K562 (cell line): ENCODE results near the gene RBFOX2. TPM values are rescaled to one million over a fixed set of nuclear protein-coding genes. Genes with fewer than 3 reads are reported as not detected.

Source experiments
- ATAC-seq: fragments of 200-7000 bp; cut with Tn5 transposase; 3 replicates; pipeline ENCODE4 v1.9.1; 2020; ENCODE audit warnings: moderate library complexity
- BruUV-seq: library from RNA; stranded (reverse); fragments of 400-500 nt; replicated peaks from 2 replicates; lab custom pipeline; 2021; lab: Mats Ljungman, UMichigan
- CTCF ChIA-PET: fragments of 300-600 bp; formaldehyde crosslinking; extraction: SDS; loops from one replicate; lab custom pipeline; 2021; ENCODE audit warnings: low intra/inter-chr PET ratio; lab: Yijun Ruan, JAX
- POLR2A ChIA-PET: fragments of 300-600, 350-650 bp; sonication (Branson Sonifier 250); formaldehyde crosslinking; extraction: SDS; loops from one replicate; lab custom pipeline; 2021; ENCODE audit warnings: antibody characterized with exemption, inconsistent platforms; lab: Yijun Ruan, JAX
- DNase-seq, 4 experiments: peaks; one replicate each; pipeline versions ENCODE4 v3.0.0 to v3.0.0-alpha.2; 2011 to 2018; ENCODE audit warnings: low spot score in 3 of 4, mixed read lengths in 3 of 4; ENCODE audit errors: extremely low read depth in 1 of 4
- FAIRE-seq: peaks from 2 replicates; lab custom pipeline; 2011; peaks lifted over from hg19 to GRCh38; lab: Jason Lieb, UNC
- H2AFZ ChIP-seq: 2 replicates; pipeline ENCODE4 v1.6.0; 2011; ENCODE audit warnings: low read depth, low read length, control low read depth, inconsistent platforms
- H3K27ac ChIP-seq: fragments of 200-600 bp; 3 replicates; pipeline ENCODE4 v1.8.0; 2011; ENCODE audit warnings: low read depth, mild to moderate bottlenecking, control low read depth, inconsistent platforms, low read length, moderate library complexity, mixed read lengths; ENCODE audit errors: extremely low read depth
- H3K27me3 ChIP-seq, 2 experiments: fragments of 300-600 bp in 1 of 2; 2 replicates in 1 of 2; 3 replicates in 1 of 2; pipeline versions ENCODE4 v1.6.0 to v1.8.0; 2011; ENCODE audit warnings: inconsistent platforms in 2 of 2, low read length in 2 of 2, mild to moderate bottlenecking in 1 of 2, mixed read lengths in 1 of 2, moderate library complexity in 1 of 2; ENCODE audit not compliant: control insufficient read depth in 2 of 2, insufficient read depth in 2 of 2
- H3K36me3 ChIP-seq: fragments of 300-600 bp; 3 replicates; pipeline ENCODE4 v1.8.0; 2011; ENCODE audit warnings: mild to moderate bottlenecking, low read length, inconsistent platforms; ENCODE audit not compliant: control insufficient read depth, insufficient read depth
- H3K4me1 ChIP-seq, 2 experiments: fragments of 200-600 bp in 1 of 2; replicated peaks in 1 of 2; 2 replicates in 1 of 2; 3 replicates in 1 of 2; pipeline versions ENCODE4 v1.5.1 to v1.8.0; 2011; ENCODE audit warnings: inconsistent platforms in 2 of 2, low read length in 2 of 2, mild to moderate bottlenecking in 1 of 2, mixed read lengths in 1 of 2, moderate library complexity in 1 of 2; ENCODE audit not compliant: control insufficient read depth in 2 of 2, insufficient read depth in 2 of 2
- H3K4me2 ChIP-seq: 2 replicates; pipeline ENCODE4 v1.6.1; 2011; ENCODE audit warnings: low read length, control low read depth, inconsistent platforms, mixed read lengths; ENCODE audit not compliant: insufficient read depth
- H3K4me3 ChIP-seq: fragments of 200-600 bp; sonication (generic), shearing (Covaris generic); 2 replicates; pipeline ENCODE4 v1.5.1; 2016; ENCODE audit warnings: control low read depth, inconsistent platforms
- H3K79me2 ChIP-seq: fragments of 200-600 bp; 3 replicates; pipeline ENCODE4 v1.8.0; 2011; ENCODE audit warnings: low read length, inconsistent platforms; ENCODE audit not compliant: control insufficient read depth, insufficient read depth
- H3K9ac ChIP-seq, 2 experiments: 2 replicates each; pipeline versions ENCODE4 v1.6.0 to v1.6.1; 2011; ENCODE audit warnings: low read depth in 2 of 2, low read length in 2 of 2, control low read depth in 1 of 2, inconsistent platforms in 1 of 2, mild to moderate bottlenecking in 1 of 2, mixed read lengths in 1 of 2; ENCODE audit not compliant: insufficient read depth in 1 of 2
- H3K9me1 ChIP-seq: one replicate; pipeline ENCODE4 v1.6.0; 2011; ENCODE audit warnings: inconsistent platforms, mild to moderate bottlenecking, low read length, moderate library complexity; ENCODE audit not compliant: control insufficient read depth, insufficient read depth
- H3K9me3 ChIP-seq: replicated peaks from 2 replicates; pipeline ENCODE4 v1.5.1; 2011; ENCODE audit warnings: low read depth, low read length, inconsistent platforms; ENCODE audit not compliant: control insufficient read depth, insufficient read depth
- H4K20me1 ChIP-seq: replicated peaks from 2 replicates; pipeline ENCODE4 v1.6.1; 2011; ENCODE audit warnings: low read length, inconsistent platforms, mixed read lengths; ENCODE audit not compliant: control insufficient read depth, insufficient read depth
- AFF1 ChIP-seq, 2 experiments: fragments of 450-650 bp; IDR thresholded peaks; 2 replicates each; pipeline ENCODE4 v1.6.1; 2018; ENCODE audit warnings: mild to moderate bottlenecking in 2 of 2, low read depth in 1 of 2; ENCODE audit not compliant: partially characterized antibody in 2 of 2
- BRD4 ChIP-seq: fragments of 200-600 bp; sonication (generic); IDR thresholded peaks from 2 replicates; pipeline ENCODE4 v1.6.1; 2017; ENCODE audit warnings: inconsistent platforms
- CBFB ChIP-seq: sonication (generic); formaldehyde crosslinking; IDR thresholded peaks from 2 replicates; pipeline ENCODE4 v1.4.0; 2020; ENCODE audit warnings: mild to moderate bottlenecking, missing genetic modification reagents
- GABPB1 ChIP-seq: sonication (generic); formaldehyde crosslinking; IDR thresholded peaks from 2 replicates; pipeline ENCODE4 v1.8.0; 2022; ENCODE audit warnings: mild to moderate bottlenecking, missing genetic modification reagents
- HINFP ChIP-seq: fragments of 450-650 bp; conservative IDR thresholded peaks from 2 replicates; pipeline ENCODE4 v1.6.1; 2016; ENCODE audit warnings: missing genetic modification characterization, low read depth, mild to moderate bottlenecking, control low read depth, missing compliant biosample characterization
- NRF1 ChIP-seq, 2 experiments: fragments of 450-650 bp; IDR thresholded peaks in 1 of 2; conservative IDR thresholded peaks in 1 of 2; 2 replicates each; pipeline ENCODE4 v1.6.1; 2014; ENCODE audit warnings: mild to moderate bottlenecking in 2 of 2
- POLR2G ChIP-seq: fragments of 200-400 bp; formaldehyde crosslinking; IDR thresholded peaks from 2 replicates; pipeline ENCODE4 v1.6.1; 2017; ENCODE audit warnings: low read depth, mild to moderate bottlenecking, antibody characterized with exemption, low read length, moderate library complexity
- XRCC5 ChIP-seq: fragments of 200-400 bp; formaldehyde crosslinking; IDR thresholded peaks from 2 replicates; pipeline ENCODE4 v1.6.1; 2017; ENCODE audit warnings: low read depth, mild to moderate bottlenecking, low read length
- ZFP30 ChIP-seq: fragments of 250-450 bp; sonication (Bioruptor Pico); IDR thresholded peaks from 2 replicates; pipeline ENCODE4 v1.8.0; 2022; ENCODE audit warnings: moderate library complexity, mild to moderate bottlenecking, inconsistent platforms, borderline replicate concordance
- ZNF431 ChIP-seq: sonication (generic); formaldehyde crosslinking; IDR thresholded peaks from 2 replicates; pipeline ENCODE4 v1.8.0; 2022; ENCODE audit warnings: mild to moderate bottlenecking, missing genetic modification reagents
- WGBS: fragments of 100-300 bp; shearing (Covaris generic); methylation state at CpG from one replicate; pipeline ENCODE4 v1.1.6; 2016; ENCODE audit warnings: low coverage, mixed read lengths; ENCODE audit not compliant: insufficient coverage; ENCODE audit errors: missing lambda C conversion rate; 5-methylcytosine and 5-hydroxymethylcytosine counted together
- in situ Hi-C: fragments of 300-500 bp; cut with MboI; formaldehyde crosslinking; loops from 4 replicates; pipeline ENCODE4 v1.15.0; 2018; ENCODE audit warnings: inconsistent platforms, mixed read lengths
- intact Hi-C: fragments of 100-400 bp; cut with micrococcal nuclease; formaldehyde crosslinking; loops from 2 replicates; pipeline ENCODE4 v1.14.2; 2022
- polyA plus RNA-seq, 8 experiments: library from polyadenylated mRNA; depleted of rRNA in 4 of 8; stranded (reverse) in 5 of 8; unstranded in 3 of 8; fragments of >200 nt; fragmentation: Nextera tagmentation in 2 of 8; fragmentation: Illumina TruSeq in 1 of 8; extraction: Ambion mirVana in 2 of 8; extraction: Trizol in 1 of 8; gene quantifications; 2 replicates each; pipeline versions ENCODE4 v1.2.1 to v1.2.3, GENCODE V29; 2011 to 2014; ENCODE audit warnings: inconsistent platforms in 1 of 8, missing spikeins in 1 of 8
- total RNA-seq, 7 experiments: library from RNA; depleted of rRNA in 6 of 7; stranded (reverse); fragments of >200 nt in 6 of 7; fragmentation: Illumina TruSeq in 2 of 7; extraction: Trizol in 2 of 7; gene quantifications; 2 replicates each; pipeline versions ENCODE4 v1.2.1 to v1.2.3, GENCODE V29; 2011 to 2021; ENCODE audit warnings: low replicate concordance in 1 of 7

Gene RBFOX2
- total and polyA plus RNA-seq, 9 of the 15 experiments (the other 6 are each of a cell fraction or from before 2014, with no cell fraction given) = 5.8 to 24.8 (median 14.2) TPM

GRCh38 chr22:36021606-36022153, 6.9 kb downstream of the RBFOX2 start:
- Histone ChIP-seq H3K27ac (no peak overlapping the region; the same call in 2 of the 3 replicates), H3K36me3 (no peaks in the 10 kb centered on the region; the same call in 2 of the 3 replicates), H3K79me2 (peaks cover 50% of the 10 kb centered on the region), H3K9me3 (no peaks in the 10 kb centered on the region), H3K4me2 (no peak overlapping the region), H3K9ac (no peak overlapping the region), H3K4me3 (no peak overlapping the region), H3K9me1 (no peaks in the 10 kb centered on the region), H3K27me3 (no peaks in the 10 kb centered on the region), H4K20me1 (no peaks in the 10 kb centered on the region), H2AFZ (no peak overlapping the region), H3K4me1 (peaks cover 0 to 11% of the 10 kb centered on the region in 2 experiments; a peak in 3 of 5 replicates)
- no peak for ATAC-seq
- DNase-seq = no peak
- 100% methylated on average over 2 of the region's 2 CpGs for WGBS
- intact Hi-C loops (loop anchor here (10.0 kb wide), 1 partner anchor 87 kb away; no protein-coding TSS in a partner anchor), in situ Hi-C loops (no loop called here)
- no TSS peak for BruUV-seq
- POLR2A ChIA-PET = interaction anchor here (0.9 kb wide), 1 partner anchor 14 kb away, joined by 3 read pairs; no protein-coding TSS in a partner anchor
- FAIRE-seq = no peak
- TF ChIP-seq ZFP30 (CRISPR knock-in tag) (no peak), GABPB1 (CRISPR knock-in tag) (no peak), XRCC5 (no peak), AFF1 (IDR thresholded peaks at IDR 0.05; ENCODE audit: low read depth in 1 of 2, partially characterized antibody in 2 of 2) (no peak), HINFP (tag) (no peak), ZNF431 (CRISPR knock-in tag) (no peak), CBFB (no peak), BRD4 (no peak), NRF1 (conservative IDR thresholded peaks at IDR 0.05 in 1 of 2, IDR thresholded peaks at IDR 0.05 in 1 of 2) (no peak), POLR2G (no peak)
- CTCF ChIA-PET = no interaction called here
